ENCODE results near the gene ZDHHC3.

GRCh38 chr3:45008117-45008516, 32.1 kb upstream of the ZDHHC3 start:
- TF ChIP-seq CTCF (IDR thresholded peaks at IDR 0.05; ENCODE audit: borderline replicate concordance, extremely low read depth, low read length, poor library complexity, severe bottlenecking) (no peak), EZH2 (IDR thresholded peaks at IDR 0.05; ENCODE audit: borderline replicate concordance, low read depth, low read length, severe bottlenecking) (no peak)

Data from DND-41 (cell line).